HG03108 (cell line): ENCODE data around the gene CIAPIN1.

ENCODE experiments used
- ATAC-seq: cut with Tn5 transposase; IDR thresholded peaks from one replicate; pipeline ENCODE4 v1.9.1; 2021; ENCODE audit warnings: moderate library complexity; ENCODE audit not compliant: unreplicated experiment

CIAPIN1 gene

DNA sequence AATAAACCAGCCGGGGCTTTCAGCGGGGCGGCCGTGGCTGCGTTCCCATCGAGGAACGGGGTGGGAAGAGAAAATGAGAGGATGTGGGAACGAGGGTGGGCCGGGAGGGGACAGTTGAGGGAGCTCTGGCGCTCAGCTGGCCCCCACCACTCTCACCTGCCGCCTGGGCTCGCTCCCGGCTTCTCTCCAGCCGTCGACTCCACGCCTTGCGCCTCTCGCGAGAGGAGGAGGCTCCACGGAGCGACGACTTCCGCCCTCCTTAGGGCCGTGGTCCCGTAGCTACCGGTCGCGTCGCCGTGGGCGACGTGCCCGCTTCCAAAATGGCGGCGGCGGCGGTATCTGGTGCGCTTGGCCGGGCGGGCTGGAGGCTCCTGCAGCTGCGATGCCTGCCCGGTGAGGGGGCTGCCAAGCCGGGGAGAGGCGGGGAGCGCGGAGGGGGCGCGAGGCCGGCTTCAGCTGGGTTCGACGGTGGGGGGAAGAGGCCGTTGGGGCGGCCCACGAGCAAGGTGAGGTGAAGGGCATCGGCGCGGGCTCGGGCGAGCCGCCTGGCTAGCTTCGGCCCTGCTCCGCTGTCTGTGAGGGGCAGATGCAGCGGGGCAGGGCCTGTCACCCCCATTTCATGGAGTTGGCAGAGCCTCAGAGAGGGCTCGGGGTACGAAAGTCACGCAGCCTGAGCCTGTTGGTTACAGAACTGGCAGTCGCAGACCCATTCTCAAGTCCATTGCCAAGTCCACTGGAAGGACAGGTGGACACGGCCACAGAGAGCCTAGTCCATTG, at the start of gene CIAPIN1, which contains the start of gene COQ9:
CIAPIN1 (minus strand) TSS at position 200 of the 777 bp plus-strand sequence. CDS start 6,457 bp downstream, outside the sequence.
COQ9 (plus strand) TSS at position 294 of the 777 bp plus-strand sequence; CDS start at position 321, 27 bp downstream.
- peak; percentile 98 for ATAC-seq

DNA sequence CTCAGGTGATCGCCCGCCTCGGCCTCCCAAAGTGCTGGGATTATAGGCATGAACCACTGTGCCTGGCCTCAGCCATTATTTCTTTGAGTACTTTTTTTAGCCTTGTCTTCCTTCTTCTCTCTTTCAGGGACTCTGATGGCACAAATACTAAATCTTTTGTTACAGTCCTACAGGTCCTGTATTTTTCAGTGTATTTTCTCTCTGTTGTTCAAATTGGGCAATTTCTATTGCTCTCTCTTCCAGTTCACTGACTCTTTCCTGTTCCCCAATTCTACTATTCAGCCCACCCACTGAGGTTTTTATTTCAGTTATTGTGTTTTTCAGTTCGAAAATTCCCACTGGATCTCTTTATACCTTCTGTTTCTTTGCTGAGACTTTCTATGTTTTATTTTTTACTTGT, 46.6 kb upstream of the CIAPIN1 start:
- ATAC-seq, result no peak

GRCh38 chr16:57489229-57489628, 42.0 kb upstream of the CIAPIN1 start:
- ATAC-seq, result no peak

DNA sequence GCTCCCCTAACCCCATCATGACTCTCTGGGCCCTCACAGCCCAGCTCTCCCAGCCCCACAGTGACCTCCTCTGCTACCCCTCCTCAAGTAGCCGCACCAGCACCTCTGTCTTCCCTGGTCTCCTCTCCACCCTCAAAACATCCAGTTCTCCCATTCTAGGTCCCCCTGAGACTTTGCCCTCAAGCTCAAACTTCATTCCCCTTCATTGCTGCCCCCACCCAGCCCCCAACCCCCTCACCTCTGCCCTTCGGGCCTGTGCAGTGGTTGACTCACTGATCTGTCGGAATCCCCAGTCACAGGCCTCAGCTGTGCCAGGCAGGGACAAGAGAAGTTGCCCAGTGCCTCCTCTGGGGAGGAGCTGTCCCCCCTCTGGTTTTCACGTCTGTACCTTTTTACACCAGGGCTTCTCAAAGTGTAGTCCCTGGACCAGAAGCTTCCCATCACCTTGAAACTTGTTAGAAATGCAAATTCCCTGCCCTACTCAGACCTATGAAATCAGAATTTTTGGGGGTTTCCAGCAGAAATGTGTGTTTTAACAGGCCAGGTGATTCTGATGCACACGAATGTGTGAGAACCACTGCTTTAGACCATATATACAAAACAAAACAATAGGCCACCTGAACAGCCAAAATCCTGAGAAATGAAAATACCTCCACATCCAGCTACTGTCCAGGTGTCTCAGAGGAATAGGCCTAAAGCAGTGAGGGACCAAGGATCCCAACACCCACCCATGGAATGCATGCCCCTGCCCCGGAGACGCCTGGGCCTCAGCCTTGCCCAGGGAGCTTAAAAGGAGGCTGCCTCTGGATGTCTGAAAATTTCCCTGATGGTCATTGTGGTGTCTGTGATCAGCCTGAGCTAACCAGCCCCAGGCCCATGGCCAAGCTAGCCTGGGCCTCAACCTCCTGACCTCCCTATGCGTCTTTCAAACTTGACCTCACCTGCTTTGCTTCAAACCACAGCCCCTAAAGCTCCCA, 40.0 kb upstream of the CIAPIN1 start:
- ATAC-seq, result no peak

DNA sequence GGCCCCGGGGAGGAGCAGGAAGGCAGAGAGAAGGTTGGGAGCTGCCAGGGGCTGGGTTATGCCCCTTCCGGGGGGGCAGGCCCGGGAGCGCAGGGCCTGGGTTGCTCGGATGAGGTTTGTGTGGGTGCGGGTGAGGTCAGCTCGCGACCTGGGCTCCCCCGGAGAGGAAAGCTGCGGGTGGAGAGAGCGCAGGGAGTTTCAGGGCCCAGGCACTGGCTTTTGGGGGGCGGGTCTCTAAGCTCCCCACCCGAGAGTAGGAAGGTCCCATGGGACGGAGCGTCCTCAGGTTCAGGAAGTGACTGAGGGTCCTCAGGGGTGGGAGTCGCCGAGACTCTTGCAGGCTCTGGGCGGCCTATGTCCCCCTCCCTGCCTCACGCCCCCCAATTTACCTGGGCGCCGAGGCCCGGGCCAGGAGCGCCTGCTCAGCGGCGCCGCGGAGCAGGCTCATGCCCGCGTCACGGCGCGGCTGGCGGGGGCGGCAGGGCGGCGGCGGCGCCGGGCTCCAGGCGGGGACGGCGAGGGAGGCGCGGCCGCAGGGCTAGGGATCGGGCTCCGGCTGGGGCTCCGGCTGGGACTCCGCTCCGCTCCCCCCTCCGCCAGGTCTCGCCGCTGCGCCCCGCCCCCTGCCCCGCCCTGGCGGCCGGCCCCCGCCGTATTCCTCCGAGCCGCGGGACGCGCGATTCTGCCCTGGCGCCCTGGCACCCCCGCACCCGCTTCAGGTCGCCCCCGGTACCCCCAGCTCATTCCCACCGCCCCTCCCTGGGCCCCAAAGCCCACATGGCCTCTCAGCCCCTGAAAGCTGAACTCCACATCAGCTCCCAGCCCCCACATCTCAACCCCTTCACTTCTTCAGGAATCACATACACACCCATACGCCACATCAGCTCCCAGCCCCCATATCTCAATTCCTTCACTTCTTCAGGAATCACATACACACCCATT, 39.0 kb upstream of the CIAPIN1 start, which contains the start of gene DOK4:
DOK4 (minus strand) TSS at position 578 of the 942 bp plus-strand sequence. CDS start 6,986 bp downstream, outside the sequence.
- ATAC-seq, result peak; percentile 92

- ATAC-seq, result no peak
Measured at GRCh38 chr16:57485091-57485915, 38.1 kb upstream of the CIAPIN1 start.

DNA sequence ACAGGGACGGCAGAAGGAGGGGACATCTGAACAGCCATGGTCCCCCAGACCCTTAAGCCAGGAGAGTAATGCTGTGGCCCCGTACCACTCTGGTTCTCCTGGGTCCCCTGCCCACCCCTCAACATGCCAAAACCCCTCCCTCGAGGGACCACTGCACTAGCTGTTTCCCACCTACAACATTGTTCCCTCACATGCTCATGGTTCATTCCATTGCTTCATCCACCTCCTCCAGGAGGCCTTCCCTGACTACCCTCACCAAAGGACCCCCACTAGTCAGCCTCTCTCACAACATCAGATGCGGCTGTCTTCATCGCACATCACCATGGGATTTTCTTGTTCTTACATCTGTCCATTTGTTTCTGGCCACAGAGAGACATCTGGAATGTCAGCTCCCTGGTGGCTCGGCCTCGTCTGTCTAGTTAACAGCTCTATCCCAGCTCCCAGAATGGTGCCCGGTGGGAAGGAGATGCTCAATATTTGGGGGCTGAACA, 37.4 kb upstream of the CIAPIN1 start:
- no peak for ATAC-seq

DNA sequence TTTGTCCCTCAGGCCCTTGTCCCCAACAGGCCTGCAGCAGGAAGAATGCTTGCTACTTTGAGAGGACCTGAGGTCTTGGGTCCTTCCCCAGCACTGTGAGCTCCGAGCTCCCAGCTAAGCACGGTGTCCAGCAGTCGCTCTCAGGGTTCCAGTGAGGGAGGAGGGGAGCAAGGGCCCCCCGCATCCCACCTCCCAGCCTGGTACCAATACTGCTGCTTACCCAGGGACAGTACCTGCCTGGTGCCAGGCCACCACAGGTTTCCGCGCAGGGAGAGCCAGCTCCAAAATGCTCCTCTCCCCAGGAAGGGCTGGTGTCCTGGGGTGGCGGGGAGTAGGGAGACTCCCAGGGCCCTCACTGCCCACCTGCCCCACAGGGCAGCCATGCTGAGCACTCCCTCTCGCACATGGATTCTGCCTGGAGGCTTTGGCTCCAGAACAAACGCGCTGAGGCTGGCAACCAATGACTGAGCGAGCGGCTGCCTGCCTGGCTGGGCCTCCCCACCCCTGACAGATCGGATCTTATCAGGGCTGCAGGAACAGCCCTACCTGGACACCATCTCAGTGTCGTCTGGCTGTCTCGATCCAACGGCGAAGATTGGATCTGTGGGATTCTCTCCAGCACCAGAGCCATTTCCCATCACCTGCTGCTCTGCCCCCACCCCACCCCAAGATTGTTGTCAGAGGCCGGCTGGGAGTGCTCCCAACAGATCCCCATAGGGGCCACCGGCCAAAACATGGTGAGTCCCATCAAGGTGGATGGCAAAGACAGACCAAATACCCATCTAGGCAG, 36.7 kb upstream of the CIAPIN1 start:
- ATAC-seq, result no peak

- ATAC-seq, result no peak
Measured at GRCh38 chr16:57482845-57483545, 35.8 kb upstream of the CIAPIN1 start.

- no peak for ATAC-seq
Measured at GRCh38 chr16:57481421-57481820, 34.2 kb upstream of the CIAPIN1 start.

GRCh38 chr16:57480754-57481230, 33.6 kb upstream of the CIAPIN1 start:
- ATAC-seq, result no peak

GRCh38 chr16:57479976-57480753, 33.0 kb upstream of the CIAPIN1 start:
- no peak for ATAC-seq

DNA sequence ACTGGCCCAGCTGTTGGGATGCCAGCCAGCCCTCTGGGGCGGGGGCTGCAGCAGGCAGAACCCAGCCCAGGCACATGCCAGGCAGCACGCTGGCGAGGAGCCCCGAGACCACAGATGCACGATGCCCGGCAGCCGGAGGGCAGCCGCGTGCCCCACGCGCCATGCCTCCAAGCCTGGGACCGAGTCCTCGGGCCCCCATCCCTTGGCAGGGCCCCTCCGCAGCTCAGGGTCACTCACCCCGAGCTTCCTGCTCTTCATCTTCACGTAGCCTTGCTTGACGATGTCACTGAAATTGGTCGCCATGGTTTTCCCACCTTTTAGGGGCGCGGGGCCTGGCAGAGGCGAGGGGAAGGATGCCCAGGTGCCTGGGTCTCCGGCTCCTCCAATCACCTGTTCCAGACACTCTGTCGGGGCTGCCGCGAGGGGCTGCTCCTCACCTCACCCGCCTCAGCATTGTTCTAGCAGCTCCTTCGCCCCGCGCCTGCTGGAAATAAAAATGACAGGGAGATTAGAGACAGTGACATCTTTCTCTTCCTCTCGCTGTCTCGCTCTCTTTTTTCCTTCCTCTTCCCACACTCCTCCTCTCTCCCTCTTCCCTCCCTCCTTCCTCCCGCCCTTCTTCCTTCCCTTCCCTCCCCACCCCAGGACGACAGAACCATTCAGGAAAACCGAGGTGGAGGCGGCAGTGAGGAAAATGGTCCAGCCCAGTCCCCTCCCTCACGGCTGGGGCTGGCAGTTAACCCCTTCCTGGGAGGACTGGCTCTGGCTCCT, 32.2 kb upstream of the CIAPIN1 start:
- no peak for ATAC-seq

- ATAC-seq, result no peak
Measured at GRCh38 chr16:57478396-57479204, 31.4 kb upstream of the CIAPIN1 start.

DNA sequence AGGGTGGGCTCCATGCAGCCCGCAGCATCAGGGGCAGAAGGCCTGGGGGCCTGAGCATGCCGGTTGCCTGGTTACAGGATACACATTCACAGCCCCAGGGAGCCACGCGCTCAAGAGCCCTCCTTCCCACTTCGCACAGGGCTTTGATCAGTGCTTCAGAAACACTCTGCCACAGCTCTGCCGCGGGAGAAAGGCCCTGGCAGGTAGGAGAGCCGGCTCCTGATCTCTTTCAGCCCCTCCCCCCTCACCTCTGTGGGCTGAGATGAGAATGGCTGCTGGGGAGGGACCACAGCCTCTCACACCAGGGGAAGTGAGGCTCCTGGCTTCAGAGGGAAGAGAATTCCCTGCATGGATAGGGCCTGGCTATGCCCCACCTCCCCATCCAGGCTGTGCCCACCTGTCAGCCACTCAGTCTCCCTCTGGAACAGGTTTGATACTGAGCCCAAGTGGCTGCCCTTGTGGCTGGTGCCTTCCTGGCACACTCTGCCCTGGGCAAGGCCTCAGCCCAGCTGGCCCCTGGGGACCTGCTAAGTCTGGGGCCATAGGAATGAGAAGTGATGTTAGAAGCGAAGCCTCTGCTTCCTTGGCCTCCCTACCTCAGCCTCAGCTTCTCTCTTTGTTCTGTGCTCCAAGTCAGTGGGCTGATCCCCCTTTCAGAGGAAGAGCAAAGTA, 30.5 kb upstream of the CIAPIN1 start:
- no peak for ATAC-seq
